HTR-8/SVneo (cell line): Measurements from ENCODE around the gene NR2F6.
"Not testable (repeated sequence)": the region's sequence is repeated elsewhere in the genome, so short reads cannot be mapped to it uniquely, and the experiment has no call there.

Experiments
- DNase-seq: peaks from one replicate; pipeline ENCODE4 v3.0.0; 2011; ENCODE audit warnings: low spot score, mixed read lengths; ENCODE audit not compliant: insufficient read length
- FAIRE-seq: peaks from 2 replicates; lab custom pipeline; 2011; peaks lifted over from hg19 to GRCh38; lab: Jason Lieb, UNC

Gene NR2F6

DNA sequence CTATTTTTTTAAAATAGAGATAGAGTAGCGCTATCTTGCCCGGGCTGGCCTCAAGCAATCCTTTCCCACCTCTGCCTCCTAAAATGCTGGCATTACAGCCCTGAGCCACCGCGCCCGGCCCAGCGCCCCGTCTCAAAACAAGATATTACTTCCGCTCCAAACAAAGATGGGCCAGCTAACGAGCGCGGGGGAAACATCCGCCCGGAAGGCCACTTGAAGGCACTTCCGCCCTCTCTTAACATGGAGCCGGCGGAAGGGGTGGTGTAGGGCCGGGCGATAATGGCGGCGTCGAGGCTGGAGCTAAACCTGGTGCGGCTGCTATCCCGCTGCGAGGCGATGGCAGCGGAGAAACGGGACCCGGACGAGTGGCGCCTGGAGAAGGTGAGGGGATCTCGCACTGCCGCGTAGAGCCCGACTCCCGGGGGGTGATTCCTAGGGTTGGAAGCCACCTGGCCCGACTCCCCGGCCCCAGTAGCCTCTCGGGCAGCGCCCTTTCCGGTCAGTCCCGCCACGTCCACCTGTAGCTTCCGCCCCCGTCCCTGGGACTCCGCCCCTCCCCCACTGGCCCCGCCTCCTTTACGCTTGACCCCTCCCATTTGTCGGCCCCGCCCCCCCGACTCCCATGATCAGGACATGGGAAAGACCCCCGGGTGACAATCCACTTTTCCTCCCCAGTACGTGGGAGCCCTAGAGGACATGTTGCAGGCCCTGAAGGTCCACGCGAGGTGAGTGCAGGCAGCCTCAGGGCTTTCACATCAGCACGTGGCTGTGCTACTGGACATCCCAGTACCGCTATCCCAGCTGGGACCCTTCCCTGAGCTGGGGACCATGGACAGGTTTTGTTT, 30.4 kb downstream of the NR2F6 start, which contains the start of gene USE1:
USE1 (plus strand) TSS at position 231 of the 845 bp plus-strand sequence; CDS start at position 280, 49 bp downstream.
- DNase-seq: peak; percentile 92
- FAIRE-seq: peak; percentile 80

DNA sequence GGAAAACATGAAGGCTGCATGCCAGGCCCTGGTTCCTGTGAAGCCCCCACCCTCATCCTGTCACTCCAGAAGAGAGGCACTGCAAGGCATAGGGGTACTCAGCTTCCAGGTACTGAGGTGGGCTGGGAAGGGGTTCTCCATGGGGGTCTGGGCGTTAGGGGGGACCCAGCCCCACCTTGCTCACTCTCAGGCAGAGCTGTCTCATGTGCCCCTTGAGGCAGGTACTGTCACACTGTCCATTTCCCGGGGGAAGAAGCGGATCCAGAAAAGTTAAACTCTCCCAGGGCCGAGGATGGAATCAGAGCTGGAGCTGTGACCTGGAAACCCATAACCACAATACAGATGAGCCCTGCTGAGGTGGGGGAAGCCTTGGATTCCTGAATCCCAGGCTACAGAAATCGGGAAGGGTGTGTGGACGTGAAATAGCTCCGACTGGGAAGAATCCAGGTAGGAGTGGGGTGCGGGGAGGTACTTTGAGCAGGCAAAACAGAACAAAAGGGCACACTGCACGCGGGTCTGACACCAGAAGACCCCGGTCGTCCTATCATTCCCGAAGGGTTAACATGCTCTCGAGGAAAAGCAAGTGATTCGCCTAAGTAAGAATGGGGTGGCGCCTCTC, 31.1 kb downstream of the NR2F6 start:
- DNase-seq: no peak
- FAIRE-seq: no peak

- FAIRE-seq (no peak), DNase-seq (no peak)
Observed at GRCh38 chr19:17213334-17213733, 32.4 kb downstream of the NR2F6 start.

DNA sequence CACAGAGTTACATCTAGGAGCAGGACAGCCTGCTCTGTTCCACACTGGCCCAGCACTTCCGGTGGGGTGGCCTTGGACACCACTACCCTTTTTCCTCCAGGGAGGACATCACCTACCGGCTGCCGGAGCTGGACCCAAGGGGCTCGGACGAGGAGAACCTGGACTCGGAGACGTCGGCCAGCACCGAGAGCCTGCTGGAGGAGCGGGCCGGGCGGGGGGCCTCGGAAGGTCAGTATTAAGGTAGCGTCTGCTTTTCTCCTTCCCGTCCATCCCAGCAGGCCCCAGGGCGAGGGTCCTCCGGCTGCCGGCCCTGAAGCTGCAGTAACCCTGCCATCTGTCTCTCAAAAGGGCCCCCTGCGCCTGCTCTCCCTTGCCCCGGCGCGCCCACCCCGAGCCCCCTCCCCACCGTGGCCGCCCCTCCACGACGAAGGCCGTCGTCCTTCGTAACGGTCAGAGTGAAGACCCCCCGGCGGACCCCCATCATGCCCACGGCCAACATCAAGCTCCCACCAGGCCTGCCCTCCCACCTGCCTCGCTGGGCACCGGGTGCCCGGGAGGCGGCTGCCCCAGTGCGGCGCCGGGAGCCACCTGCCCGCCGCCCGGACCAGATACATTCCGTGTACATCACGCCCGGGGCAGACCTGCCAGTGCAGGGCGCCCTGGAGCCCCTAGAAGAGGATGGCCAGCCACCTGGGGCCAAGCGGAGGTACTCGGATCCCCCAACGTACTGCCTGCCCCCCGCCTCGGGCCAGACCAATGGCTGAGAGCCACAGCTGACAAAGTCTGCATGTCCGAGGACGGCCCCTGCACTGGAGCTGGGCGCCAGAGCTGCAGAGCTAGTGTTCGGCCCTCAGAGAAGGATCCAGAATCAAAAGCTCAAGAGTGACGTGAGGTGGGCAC, 33.9 kb downstream of the NR2F6 start:
- no peak for FAIRE-seq
- no peak for DNase-seq

- no peak for FAIRE-seq
- DNase-seq: no peak
Observed at GRCh38 chr19:17210296-17210695, 35.4 kb downstream of the NR2F6 start.

- peak; percentile 63 for FAIRE-seq
- peak; percentile 45 for DNase-seq
Observed at GRCh38 chr19:17209126-17210036, 36.3 kb downstream of the NR2F6 start.

- DNase-seq (no peak), FAIRE-seq (no peak)
Observed at GRCh38 chr19:17206736-17207581, 38.8 kb downstream of the NR2F6 start.

- DNase-seq (peak; percentile 60), FAIRE-seq (peak; percentile 36)
Observed at GRCh38 chr19:17205237-17206140, 40.2 kb downstream of the NR2F6 start.

DNA sequence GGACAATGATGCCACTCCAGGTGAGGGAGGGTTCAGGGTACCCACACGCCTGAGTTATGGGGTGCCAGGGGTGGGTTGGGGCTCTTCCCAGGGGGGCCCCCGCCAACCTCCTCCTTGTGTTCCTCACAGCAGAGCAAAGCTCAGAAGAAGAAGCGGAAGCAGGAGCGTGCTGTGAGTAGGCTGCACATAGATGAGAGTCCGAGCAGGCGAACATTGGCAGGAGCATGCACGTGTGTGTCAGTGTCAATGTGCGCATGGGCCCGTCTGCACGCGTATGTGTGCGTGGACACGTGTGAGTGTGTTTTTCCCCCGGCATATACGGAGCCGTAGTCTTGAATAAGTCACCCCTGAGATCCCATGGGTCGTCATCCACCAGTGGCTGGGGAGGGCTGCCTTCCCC, 43.0 kb downstream of the NR2F6 start:
- DNase-seq: no peak
- FAIRE-seq: no peak

- FAIRE-seq: peak; percentile 77
Observed at GRCh38 chr19:17202249-17202648, 43.5 kb downstream of the NR2F6 start.

GRCh38 chr19:17200408-17201079, 45.2 kb downstream of the NR2F6 start:
- no peak for FAIRE-seq

More at GRCh38 chr19:17202249-17202648, 43.5 kb downstream of the NR2F6 start:
- DNase-seq: no peak

DNA sequence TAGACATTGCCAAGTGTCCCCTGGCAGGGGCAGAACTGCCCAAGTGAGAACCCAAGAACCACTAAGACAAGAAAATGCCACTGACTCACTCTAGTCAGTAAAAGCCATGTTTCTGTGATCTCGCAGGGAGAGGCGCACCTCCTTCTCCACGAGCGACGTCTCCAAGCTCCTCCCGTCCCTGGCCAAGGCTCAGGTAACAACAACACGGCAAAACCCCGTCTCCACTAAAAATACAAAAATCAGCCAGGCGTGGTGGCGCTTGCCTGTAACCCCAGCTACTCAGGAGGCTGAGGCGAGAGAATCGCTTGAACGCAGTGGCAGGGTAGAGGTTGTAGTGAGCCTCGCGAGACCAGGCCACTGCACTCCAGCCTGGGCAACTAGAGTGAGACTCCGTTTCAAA, 48.1 kb downstream of the NR2F6 start:
- FAIRE-seq (no peak), DNase-seq (no peak)

More at GRCh38 chr19:17200408-17201079, 45.2 kb downstream of the NR2F6 start:
- DNase-seq: no peak

DNA sequence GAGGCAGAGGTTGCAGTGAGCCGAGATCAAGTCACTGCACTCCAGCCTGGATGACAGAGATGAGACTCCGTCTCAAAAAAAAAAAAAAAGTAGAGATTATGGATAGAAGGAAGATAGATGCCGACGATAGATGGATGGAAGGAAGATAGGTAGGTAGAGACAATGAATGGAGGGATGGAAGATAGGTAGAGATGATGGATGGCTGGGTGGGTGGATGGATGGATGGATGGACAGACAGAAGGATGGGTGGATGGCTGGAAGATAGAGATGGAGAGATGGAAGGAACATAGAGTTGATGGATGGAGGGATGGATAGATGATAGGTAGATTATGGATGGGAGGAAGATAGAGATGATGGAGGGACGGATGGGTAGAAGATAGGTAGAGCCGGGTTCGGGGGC, 49.1 kb downstream of the NR2F6 start:
- FAIRE-seq (no peak), DNase-seq (no peak)

DNA sequence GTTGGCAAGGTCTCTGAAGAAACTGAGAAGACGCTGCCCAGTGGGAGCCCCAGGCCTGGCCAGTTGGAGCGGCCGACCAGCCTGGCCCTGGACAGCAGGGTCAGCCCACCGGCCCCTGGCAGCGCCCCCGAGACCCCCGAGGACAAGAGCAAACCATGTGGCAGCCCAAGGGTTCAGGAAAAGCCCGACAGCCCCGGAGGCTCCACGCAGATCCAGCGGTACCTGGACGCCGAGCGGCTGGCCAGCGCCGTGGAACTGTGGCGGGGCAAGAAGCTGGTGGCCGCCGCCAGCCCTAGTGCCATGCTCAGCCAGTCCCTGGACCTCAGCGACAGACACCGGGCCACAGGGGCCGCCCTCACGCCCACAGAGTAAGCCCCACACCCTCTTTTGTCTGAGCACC, 50.6 kb downstream of the NR2F6 start:
- DNase-seq (no peak), FAIRE-seq (no peak)

- FAIRE-seq (no peak), DNase-seq (no peak)
Observed at GRCh38 chr19:17194608-17195007, 51.1 kb downstream of the NR2F6 start.

- DNase-seq (no peak), FAIRE-seq (no peak)
Observed at GRCh38 chr19:17192751-17193150, 53.0 kb downstream of the NR2F6 start.

DNA sequence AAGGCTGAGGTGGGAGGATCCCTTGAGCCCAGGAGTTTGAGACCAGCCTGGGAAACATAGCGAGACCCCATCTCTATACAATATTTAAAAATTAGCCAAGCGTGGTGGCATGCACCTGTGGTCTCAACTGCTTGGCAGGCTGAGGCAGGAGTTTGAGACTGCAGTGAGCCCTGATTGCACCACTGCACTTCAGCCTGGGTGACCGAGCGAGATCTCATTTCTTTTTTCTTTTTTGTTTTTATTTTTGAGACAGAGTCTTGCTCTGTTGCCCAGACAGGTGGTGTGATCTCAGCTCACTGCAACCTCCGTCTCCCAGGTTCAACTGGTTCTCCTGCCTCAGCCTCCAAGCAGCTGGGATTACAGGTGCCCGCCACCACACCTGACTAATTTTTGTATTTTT, 54.0 kb downstream of the NR2F6 start:
- not testable (repeated sequence) for FAIRE-seq, DNase-seq
